GM23248 (cell line): ENCODE data around the gene CTIF.

Source experiments
- EZH2 ChIP-seq: fragments of 200-600 bp; sonication (generic); IDR thresholded peaks from 2 replicates; pipeline ENCODE4 v1.6.1; 2018; ENCODE audit warnings: antibody characterized with exemption, mild to moderate bottlenecking; ENCODE audit not compliant: insufficient read depth, poor library complexity, severe bottlenecking
- EZH2phosphoT487 ChIP-seq: fragments of 200-600 bp; sonication (generic); IDR thresholded peaks from 2 replicates; pipeline ENCODE4 v1.6.1; 2018; ENCODE audit warnings: antibody characterized with exemption, moderate library complexity, mild to moderate bottlenecking, low read depth; ENCODE audit not compliant: insufficient read depth

DNA sequence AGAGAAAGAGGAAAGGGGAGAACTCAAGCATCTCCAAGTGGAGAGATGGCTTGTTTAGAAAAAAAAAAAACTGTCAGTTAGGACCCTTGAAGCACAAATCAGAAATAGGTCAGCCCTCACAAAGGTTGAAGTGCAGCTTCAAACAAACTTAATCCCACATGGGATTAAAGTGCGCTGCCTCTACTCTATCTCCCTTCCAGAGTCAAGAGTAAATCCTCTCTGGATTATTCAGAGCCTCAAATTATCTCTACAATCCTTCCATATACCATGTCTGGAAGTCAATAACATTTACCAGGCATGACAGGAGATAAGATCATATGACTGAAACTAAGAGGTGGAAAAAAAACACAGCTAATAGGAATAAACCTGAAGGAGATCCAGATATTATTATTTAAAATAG lies 342.1 kb downstream of the CTIF start:
- no peak for TF ChIP-seq EZH2phosphoT487
- TF ChIP-seq EZH2, result no peak
